MM.1S (cell line): ENCODE results near the gene ATRN.

Experiments used
- DNase-seq: peaks from one replicate; pipeline ENCODE4 v3.0.0-alpha.2; 2015
- H2AFZ ChIP-seq: fragments of 300-600 bp; sonication (generic); 2 replicates; pipeline ENCODE4 v1.6.0; 2016; ENCODE audit warnings: antibody characterized with exemption, low read length
- H3F3A ChIP-seq: fragments of 300-600 bp; sonication (generic); 2 replicates; pipeline ENCODE4 v1.6.1; 2016; ENCODE audit warnings: mild to moderate bottlenecking, antibody characterized with exemption, low read length, moderate library complexity, mixed read lengths; ENCODE audit not compliant: insufficient read depth
- H3K27ac ChIP-seq: fragments of 300-600 bp; sonication (generic); 2 replicates; pipeline ENCODE4 v1.5.1; 2016; ENCODE audit warnings: mild to moderate bottlenecking, low read length
- H3K27me3 ChIP-seq: fragments of 300-600 bp; sonication (generic); replicated peaks from 2 replicates; pipeline ENCODE4 v1.6.0; 2016; ENCODE audit warnings: low read length; ENCODE audit not compliant: insufficient read depth
- H3K36me3 ChIP-seq: fragments of 300-600 bp; sonication (generic); replicated peaks from 2 replicates; pipeline ENCODE4 v1.6.1; 2016; ENCODE audit warnings: mild to moderate bottlenecking, low read length, mixed read lengths; ENCODE audit not compliant: insufficient read depth
- H3K4me1 ChIP-seq: fragments of 300-600 bp; sonication (generic); 2 replicates; pipeline ENCODE4 v1.6.1; 2016; ENCODE audit warnings: low read length, mixed read lengths
- H3K4me2 ChIP-seq: fragments of 300-600 bp; sonication (generic); 2 replicates; pipeline ENCODE4 v1.6.0; 2016; ENCODE audit warnings: low read depth, low read length
- H3K4me3 ChIP-seq: fragments of 300-600 bp; sonication (generic); 2 replicates; pipeline ENCODE4 v1.5.1; 2016; ENCODE audit warnings: low read length, mixed read lengths
- H3K79me2 ChIP-seq: fragments of 300-600 bp; sonication (generic); 2 replicates; pipeline ENCODE4 v1.6.1; 2016; ENCODE audit warnings: mixed run types, low read length, mixed read lengths
- H3K9ac ChIP-seq: fragments of 300-600 bp; sonication (generic); 2 replicates; pipeline ENCODE4 v1.6.1; 2016; ENCODE audit warnings: low read length, mixed read lengths
- H3K9me2 ChIP-seq: fragments of 300-600 bp; sonication (generic); replicated peaks from 2 replicates; pipeline ENCODE4 v1.6.1; 2016; ENCODE audit warnings: mild to moderate bottlenecking, low read length, mixed read lengths; ENCODE audit not compliant: insufficient read depth
- H3K9me3 ChIP-seq: fragments of 300-600 bp; sonication (generic); replicated peaks from 2 replicates; pipeline ENCODE4 v1.6.1; 2016; ENCODE audit warnings: mild to moderate bottlenecking, low read length, mixed read lengths; ENCODE audit not compliant: insufficient read depth
- H4K20me1 ChIP-seq: fragments of 300-600 bp; sonication (generic); 2 replicates; pipeline ENCODE4 v1.6.1; 2016; ENCODE audit warnings: mild to moderate bottlenecking, low read length, moderate library complexity, mixed read lengths; ENCODE audit not compliant: insufficient read depth
- EZH2 ChIP-seq: fragments of 300-600 bp; sonication (generic); optimal IDR thresholded peaks from 2 replicates; pipeline ENCODE3; 2017; ENCODE audit warnings: low read depth, mild to moderate bottlenecking, antibody characterized with exemption, low read length, mixed read lengths
- EZH2phosphoT487 ChIP-seq: fragments of 300-600 bp; sonication (generic); IDR thresholded peaks from 2 replicates; pipeline ENCODE4 v1.6.1; 2018; ENCODE audit warnings: antibody characterized with exemption, low read length
- TF ChIP-seq, protein P1 (sequence below): fragments of 300-600 bp; sonication (generic); IDR thresholded peaks from 2 replicates; pipeline ENCODE4 v1.5.1; 2016; ENCODE audit warnings: antibody characterized with exemption, low read length, mixed read lengths

ATRN gene

DNA sequence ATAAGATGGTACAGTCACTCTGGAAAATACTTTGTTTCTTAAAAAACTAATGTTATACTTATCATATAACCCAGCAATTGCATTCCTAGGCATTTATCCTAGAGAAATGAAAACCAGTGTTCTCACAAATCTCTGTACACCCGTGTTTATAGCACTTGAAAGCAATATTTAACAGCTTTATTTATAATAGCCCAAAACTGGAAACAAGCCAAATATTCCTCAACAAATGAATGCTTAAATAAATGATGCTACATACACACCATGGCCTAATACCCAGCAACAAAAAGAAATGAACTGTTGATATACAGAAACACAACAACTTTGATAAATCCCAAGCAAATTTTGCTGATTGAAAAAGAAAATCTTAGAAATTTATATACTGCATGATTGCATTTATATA is 141.1 kb downstream of the ATRN start:
- Histone ChIP-seq H3K4me1 (no peaks in the 10 kb centered on the region), H3K9ac (no peak overlapping the region), H3K79me2 (no peaks in the 10 kb centered on the region), H3K27me3 (no peaks in the 10 kb centered on the region), H3F3A (no peaks in the 10 kb centered on the region), H3K9me3 (no peaks in the 10 kb centered on the region), H3K9me2 (no peaks in the 10 kb centered on the region), H3K4me3 (no peak overlapping the region), H3K4me2 (no peak overlapping the region), H3K36me3 (no peaks in the 10 kb centered on the region), H3K27ac (no peak overlapping the region), H4K20me1 (no peaks in the 10 kb centered on the region), H2AFZ (no peak overlapping the region)
- no peak for DNase-seq
- TF ChIP-seq EZH2 = no peak
- TF ChIP-seq EZH2phosphoT487 = no peak
- TF ChIP-seq, protein P1, sequence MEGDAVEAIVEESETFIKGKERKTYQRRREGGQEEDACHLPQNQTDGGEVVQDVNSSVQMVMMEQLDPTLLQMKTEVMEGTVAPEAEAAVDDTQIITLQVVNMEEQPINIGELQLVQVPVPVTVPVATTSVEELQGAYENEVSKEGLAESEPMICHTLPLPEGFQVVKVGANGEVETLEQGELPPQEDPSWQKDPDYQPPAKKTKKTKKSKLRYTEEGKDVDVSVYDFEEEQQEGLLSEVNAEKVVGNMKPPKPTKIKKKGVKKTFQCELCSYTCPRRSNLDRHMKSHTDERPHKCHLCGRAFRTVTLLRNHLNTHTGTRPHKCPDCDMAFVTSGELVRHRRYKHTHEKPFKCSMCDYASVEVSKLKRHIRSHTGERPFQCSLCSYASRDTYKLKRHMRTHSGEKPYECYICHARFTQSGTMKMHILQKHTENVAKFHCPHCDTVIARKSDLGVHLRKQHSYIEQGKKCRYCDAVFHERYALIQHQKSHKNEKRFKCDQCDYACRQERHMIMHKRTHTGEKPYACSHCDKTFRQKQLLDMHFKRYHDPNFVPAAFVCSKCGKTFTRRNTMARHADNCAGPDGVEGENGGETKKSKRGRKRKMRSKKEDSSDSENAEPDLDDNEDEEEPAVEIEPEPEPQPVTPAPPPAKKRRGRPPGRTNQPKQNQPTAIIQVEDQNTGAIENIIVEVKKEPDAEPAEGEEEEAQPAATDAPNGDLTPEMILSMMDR = no peak

DNA sequence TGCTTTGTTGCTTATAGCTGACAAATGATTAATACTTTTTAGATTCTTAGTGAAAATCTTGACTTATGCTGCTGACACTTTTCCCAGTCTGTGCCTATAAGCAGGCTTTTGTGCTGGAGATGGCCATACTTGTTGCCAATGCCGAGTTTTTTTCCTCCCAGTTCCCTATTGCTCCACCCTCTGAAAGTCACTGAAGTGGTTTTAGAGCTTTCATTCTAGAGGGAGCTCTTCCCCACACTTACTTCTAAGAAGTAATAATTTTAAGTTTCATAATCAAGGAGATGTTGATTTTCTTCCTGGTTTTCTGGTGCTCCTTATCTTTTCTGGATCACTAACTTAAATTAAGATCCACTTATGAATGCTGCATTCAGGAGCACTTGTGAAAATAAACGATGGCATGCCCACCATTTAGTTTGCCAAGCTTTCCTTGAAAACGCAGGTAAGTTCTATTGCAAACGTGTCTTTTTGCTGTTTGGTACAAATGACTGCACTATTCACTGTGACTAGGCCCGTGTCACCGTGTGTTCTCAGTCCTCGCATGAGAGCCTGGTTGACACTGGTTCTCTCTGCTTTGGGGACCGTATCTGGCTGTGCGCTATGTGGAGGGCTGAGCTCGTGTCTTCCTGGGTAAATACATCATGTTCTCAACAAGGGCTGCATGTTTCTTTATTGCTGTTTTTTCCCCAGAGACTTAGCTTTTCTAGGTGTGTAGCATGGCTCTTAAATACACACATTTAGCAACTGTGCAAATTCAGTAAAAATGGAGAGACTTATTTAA is 142.2 kb downstream of the ATRN start:
- no peaks in the 10 kb centered on the region for H4K20me1 ChIP-seq
- no peaks in the 10 kb centered on the region for H3F3A ChIP-seq
- H3K36me3 ChIP-seq = no peaks in the 10 kb centered on the region
- H3K4me3 ChIP-seq = no peak overlapping the region
- H3K4me1 ChIP-seq = no peaks in the 10 kb centered on the region
- H3K4me2 ChIP-seq = no peak overlapping the region
- no peaks in the 10 kb centered on the region for H3K9me2 ChIP-seq
- H3K79me2 ChIP-seq = no peaks in the 10 kb centered on the region
- DNase-seq = no peak
- no peak overlapping the region for H3K9ac ChIP-seq
- H3K27ac ChIP-seq = no peak overlapping the region
- H3K9me3 ChIP-seq = no peaks in the 10 kb centered on the region
- H3K27me3 ChIP-seq = no peaks in the 10 kb centered on the region
- no peak overlapping the region for H2AFZ ChIP-seq
- TF ChIP-seq, protein P1 = peak; percentile 17; the same call in 1 of the 2 replicates
- TF ChIP-seq EZH2 = no peak
- TF ChIP-seq EZH2phosphoT487 = no peak

DNA sequence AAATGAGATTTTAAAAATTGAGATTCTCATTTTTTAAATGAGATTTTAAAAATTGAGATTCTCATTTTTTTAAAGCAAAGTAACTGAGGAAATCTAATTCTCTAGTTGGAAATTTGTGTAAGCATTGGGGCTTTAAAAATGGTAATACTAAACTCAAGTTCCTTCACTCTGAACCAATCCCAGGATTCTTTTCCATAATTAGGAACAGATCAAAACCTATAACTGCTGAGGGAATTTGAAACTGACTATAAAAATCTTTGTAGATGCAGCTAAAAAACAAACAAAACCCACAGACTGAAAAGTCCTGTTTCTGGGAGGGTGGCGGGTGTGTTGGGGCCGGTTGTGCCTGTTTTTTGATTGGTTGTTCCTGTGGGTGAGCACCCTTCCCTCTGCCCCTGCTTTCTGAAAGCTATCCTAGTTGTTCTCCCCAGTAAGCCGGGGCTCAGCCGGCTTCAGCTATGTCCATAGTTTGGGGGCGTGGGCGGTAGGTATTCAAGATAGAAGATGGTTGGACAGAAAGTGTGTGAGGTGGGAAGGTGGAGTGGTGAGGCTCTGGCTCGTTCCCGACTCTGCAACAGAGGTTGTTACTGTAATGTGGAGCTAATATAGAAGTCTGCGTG is 143.1 kb downstream of the ATRN start:
- no peak overlapping the region for H3K4me2 ChIP-seq
- H3K9me2 ChIP-seq = no peaks in the 10 kb centered on the region
- H3K36me3 ChIP-seq = no peaks in the 10 kb centered on the region
- no peaks in the 10 kb centered on the region for H3K4me1 ChIP-seq
- no peaks in the 10 kb centered on the region for H3K9me3 ChIP-seq
- H3K4me3 ChIP-seq = no peak overlapping the region
- no peak for TF ChIP-seq EZH2phosphoT487
- TF ChIP-seq EZH2 = no peak
- TF ChIP-seq, protein P1 = no peak
- no peak overlapping the region for H3K27ac ChIP-seq
- no peak overlapping the region for H3K9ac ChIP-seq
- no peaks in the 10 kb centered on the region for H3F3A ChIP-seq
- H4K20me1 ChIP-seq = no peaks in the 10 kb centered on the region
- H3K79me2 ChIP-seq = no peaks in the 10 kb centered on the region
- H2AFZ ChIP-seq = no peak overlapping the region
- no peaks in the 10 kb centered on the region for H3K27me3 ChIP-seq
- DNase-seq = no peak
